Measurements from ENCODE around the gene MLPH. TPM values are rescaled to one million over a fixed set of nuclear protein-coding genes. Genes with fewer than 3 reads are reported as not detected.

MLPH gene
- total RNA-seq, 1 donor = 0.54 TPM

- no peak for DNase-seq (ENCODE audit: low read depth in 2 of 3, low spot score in 2 of 3)
These were observed 76.8 kb downstream of the MLPH start for GRCh38 chr2:237563816-237564215.

GRCh38 chr2:237564526-237565131 is 77.6 kb downstream of the MLPH start:
- no peak for DNase-seq (ENCODE audit: low read depth in 2 of 3, low spot score in 2 of 3)

GRCh38 chr2:237565974-237566373 is 78.9 kb downstream of the MLPH start:
- DNase-seq (ENCODE audit: low read depth in 2 of 3, low spot score in 2 of 3) = no peak

- DNase-seq (ENCODE audit: low read depth in 2 of 3, low spot score in 2 of 3) = no peak
These were observed 79.6 kb downstream of the MLPH start, which contains the start of gene PRLH for GRCh38 chr2:237566401-237567235. Gene PRLH (plus strand): TSS chr2:237566574. CDS start chr2:237566574, 0 bp downstream.

GRCh38 chr2:237567276-237568029 is 80.4 kb downstream of the MLPH start:
- no peak for DNase-seq (ENCODE audit: low read depth in 2 of 3, low spot score in 2 of 3)

- no peak for DNase-seq (ENCODE audit: low read depth in 2 of 3, low spot score in 2 of 3)
These were observed 81.1 kb downstream of the MLPH start for GRCh38 chr2:237568121-237568660.

- no peak for DNase-seq (ENCODE audit: low read depth in 2 of 3, low spot score in 2 of 3)
These were observed 82.0 kb downstream of the MLPH start for GRCh38 chr2:237569041-237569440.

GRCh38 chr2:237569896-237570295 is 82.8 kb downstream of the MLPH start:
- no peak for DNase-seq (ENCODE audit: low read depth in 2 of 3, low spot score in 2 of 3)

GRCh38 chr2:237570776-237571335 is 83.8 kb downstream of the MLPH start:
- DNase-seq (ENCODE audit: low read depth in 2 of 3, low spot score in 2 of 3) = no peak

GRCh38 chr2:237571551-237571950 is 84.5 kb downstream of the MLPH start:
- no peak for DNase-seq (ENCODE audit: low read depth in 2 of 3, low spot score in 2 of 3)

GRCh38 chr2:237572021-237572741 is 85.1 kb downstream of the MLPH start:
- DNase-seq (ENCODE audit: low read depth in 2 of 3, low spot score in 2 of 3) = peak; percentile 67 to 92 (median 89)

GRCh38 chr2:237572742-237573101 is 85.7 kb downstream of the MLPH start:
- DNase-seq (ENCODE audit: low read depth in 2 of 3, low spot score in 2 of 3) = no peak

- DNase-seq (ENCODE audit: low read depth in 2 of 3, low spot score in 2 of 3) = no peak
These were observed 86.8 kb downstream of the MLPH start for GRCh38 chr2:237573721-237574415.

- no peak for DNase-seq (ENCODE audit: low read depth in 2 of 3, low spot score in 2 of 3)
These were observed 87.4 kb downstream of the MLPH start for GRCh38 chr2:237574467-237574866.

GRCh38 chr2:237574894-237575868 is 88.1 kb downstream of the MLPH start:
- DNase-seq (ENCODE audit: low read depth in 2 of 3, low spot score in 2 of 3) = no peak

GRCh38 chr2:237575869-237576862 is 89.1 kb downstream of the MLPH start:
- DNase-seq (ENCODE audit: low read depth in 2 of 3, low spot score in 2 of 3) = no peak

- no peak for DNase-seq (ENCODE audit: low read depth in 2 of 3, low spot score in 2 of 3)
These were observed 89.9 kb downstream of the MLPH start for GRCh38 chr2:237576974-237577373.

All from hematopoietic multipotent progenitor cell (in vitro differentiated cells).